Kidney (tissue), 14 donors: ENCODE data around the gene FTCD. TPM values are rescaled to one million over a fixed set of nuclear protein-coding genes. Genes with fewer than 3 reads are reported as not detected.

Source experiments
- DNase-seq, 5 donors: peaks; one replicate each; pipeline ENCODE4 v3.0.0-alpha.2; 2013 to 2020
- FAIRE-seq: peaks from 2 replicates; lab custom pipeline; 2012; peaks lifted over from hg19 to GRCh38; lab: Jason Lieb, UNC
- H3K27ac ChIP-seq, 2 donors: one replicate each; pipeline ENCODE4 v1.7.0; 2013; ENCODE audit warnings: low read depth in 2 of 2, low read length in 2 of 2, inconsistent platforms in 1 of 2
- H3K27me3 ChIP-seq: one replicate; pipeline ENCODE4 v1.7.1; 2013; ENCODE audit warnings: low read length, inconsistent platforms; ENCODE audit not compliant: control insufficient read depth, insufficient read depth
- H3K36me3 ChIP-seq, 3 donors: one replicate each; pipeline versions ENCODE4 v1.7.0 to v1.7.1; 2013; ENCODE audit warnings: low read length in 3 of 3, control low read depth in 1 of 3, inconsistent platforms in 1 of 3; ENCODE audit not compliant: insufficient read depth in 3 of 3, control insufficient read depth in 2 of 3
- H3K4me1 ChIP-seq, 3 donors: one replicate each; pipeline versions ENCODE4 v1.7.0 to v1.7.1; 2013; ENCODE audit warnings: low read length in 3 of 3, inconsistent platforms in 1 of 3, low read depth in 1 of 3; ENCODE audit not compliant: control insufficient read depth in 2 of 3, insufficient read depth in 2 of 3
- H3K4me3 ChIP-seq, 3 donors: one replicate each; pipeline versions ENCODE4 v1.7.0 to v1.8.1; 2013; ENCODE audit warnings: low read length in 3 of 3, control low read depth in 1 of 3, inconsistent platforms in 1 of 3
- H3K9ac ChIP-seq, 3 donors: one replicate each; pipeline versions ENCODE4 v1.7.0 to v1.7.1; 2013; ENCODE audit warnings: low read length in 3 of 3, control low read depth in 1 of 3, inconsistent platforms in 1 of 3
- H3K9me3 ChIP-seq, 3 donors: one replicate each; pipeline versions ENCODE4 v1.7.0 to v1.7.1; 2013; ENCODE audit warnings: low read length in 3 of 3, control low read depth in 1 of 3, inconsistent platforms in 1 of 3; ENCODE audit not compliant: control insufficient read depth in 2 of 3, insufficient read depth in 1 of 3
- CTCF ChIP-seq: IDR thresholded peaks from 3 replicates; pipeline ENCODE4 v1.5.1; 2012; ENCODE audit warnings: mild to moderate bottlenecking, moderate library complexity, borderline replicate concordance; ENCODE audit not compliant: insufficient read depth; ENCODE audit errors: extremely low read depth
- intact Hi-C: fragments of 100-400 bp; cut with DNase I; formaldehyde crosslinking; loops from one replicate; pipeline ENCODE4 v1.11.1; 2022
- polyA plus RNA-seq: library from polyadenylated mRNA; stranded (reverse); fragments of 350-450 nt; fragmentation: Illumina TruSeq; extraction: RNeasy Lipid Tissue Mini Kit (QIAGEN cat#74804); gene quantifications from one replicate; pipeline ENCODE4 v1.2.3, GENCODE V29; 2014; ENCODE audit warnings: low read depth, low replicate concordance; ENCODE audit not compliant: insufficient read depth
- total RNA-seq: library from RNA; stranded (reverse); fragmentation: NEBNext Ultra II Directional; extraction: Animal tissue kit (Norgen Biotek cat#: 25700); gene quantifications from one replicate; pipeline ENCODE4 v1.2.1, GENCODE V29; 2021
- donor health status: control.
- donor health status: control.
- donor health status: control.
- donor health status: control.
- donor health status: control.
- donor health status: DM: yes; HTN: yes; CAD: no.
- donor health status: Normal renal cell carcinoma (clear cell type).

FTCD gene
- total and polyA plus RNA-seq, 2 donors from 2014 or later = 51.6 to 273 TPM

DNA sequence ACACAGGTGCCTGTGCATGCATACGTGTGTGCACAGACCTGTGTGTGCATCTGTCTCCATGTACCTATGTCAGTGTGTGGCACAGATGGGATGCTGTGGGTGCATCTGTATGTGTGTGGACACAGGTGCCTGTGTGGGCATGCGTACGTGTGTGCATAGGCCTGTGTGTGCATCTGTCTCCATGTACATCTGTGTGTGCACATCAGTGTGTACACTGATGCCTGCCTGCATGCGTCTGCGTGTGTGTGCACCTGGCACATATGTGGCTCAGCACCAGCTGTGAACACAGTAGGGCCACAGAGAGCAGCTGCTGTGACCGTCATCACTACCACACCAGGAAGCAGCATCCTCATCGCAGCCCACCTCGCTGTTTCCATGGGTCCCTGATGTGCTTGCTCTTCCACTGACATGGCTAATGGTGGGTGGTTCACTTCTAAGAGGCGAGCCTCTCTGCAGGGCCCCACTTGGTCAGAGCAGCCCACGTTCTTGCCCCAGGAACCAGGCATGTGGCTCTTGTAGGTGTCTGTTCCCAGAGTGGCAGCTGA lies 38.5 kb upstream of the FTCD start:
- intact Hi-C loops = no loop called here
- H3K9me3 ChIP-seq = no peaks in the 10 kb centered on the region
- H3K9ac ChIP-seq = no peak overlapping the region
- no peak overlapping the region for H3K27ac ChIP-seq
- H3K27me3 ChIP-seq = no peaks in the 10 kb centered on the region
- peak in 1 of 5 donors; percentile 31 for DNase-seq
- no peak overlapping the region for H3K4me3 ChIP-seq
- H3K4me1 ChIP-seq = peaks cover 0 to under 1% (median 0%) of the 10 kb centered on the region in 3 donors
- no peak for TF ChIP-seq CTCF
- no peak for FAIRE-seq
- peaks cover 7 to 28% (median 25%) of the 10 kb centered on the region in 3 donors for H3K36me3 ChIP-seq

- no peak for TF ChIP-seq CTCF
- no peak overlapping the region for H3K4me3 ChIP-seq
- FAIRE-seq (no peak), DNase-seq (peak in 2 of 5 donors; percentile 35 to 58)
- H3K36me3 ChIP-seq = peaks cover 7 to 28% (median 25%) of the 10 kb centered on the region in 3 donors
- H3K4me1 ChIP-seq = peaks cover 0 to 4% (median 0%) of the 10 kb centered on the region in 3 donors
- no peaks in the 10 kb centered on the region for H3K27me3 ChIP-seq
- H3K9me3 ChIP-seq = no peaks in the 10 kb centered on the region
- intact Hi-C loops = no loop called here
- H3K9ac ChIP-seq = no peak overlapping the region
- no peak overlapping the region for H3K27ac ChIP-seq
These were observed 36.6 kb upstream of the FTCD start for GRCh38 chr21:46191686-46192575.

GRCh38 chr21:46191257-46191685 lies 35.9 kb upstream of the FTCD start:
- Histone ChIP-seq H3K27ac (no peak overlapping the region), H3K9me3 (no peaks in the 10 kb centered on the region), H3K36me3 (peaks cover 7 to 28% (median 21%) of the 10 kb centered on the region in 3 donors), H3K4me3 (no peak overlapping the region), H3K9ac (no peak overlapping the region), H3K27me3 (no peaks in the 10 kb centered on the region), H3K4me1 (peaks cover 0 to 4% (median 0%) of the 10 kb centered on the region in 3 donors)
- intact Hi-C loops = no loop called here
- TF ChIP-seq CTCF = no peak
- FAIRE-seq (no peak), DNase-seq (peak in 1 of 5 donors; percentile 69)
